ENCODE data around the gene TTR. TPM values are rescaled to one million over a fixed set of nuclear protein-coding genes. Genes with fewer than 3 reads are reported as not detected.

TTR gene
- total and polyA plus RNA-seq, 2 of the 13 experiments (the other 11 are each of a cell fraction or from before 2014, with no cell fraction given), result 91.3 to 496 TPM

- no peak for FAIRE-seq
- intact Hi-C loops (cut with micrococcal nuclease; ENCODE audit: unreplicated experiment), result loop anchor here (10.0 kb wide), 1 partner anchor 87 kb away; the partner anchor contains the start of gene B4GALT6
- POLR2A ChIA-PET, result interaction anchor here (1.1 to 2.8 kb wide), 2 partner anchors 8 to 11 kb away, joined by 3 to 15 read pairs; no protein-coding TSS in a partner anchor
- H3K79me2 ChIP-seq (ENCODE audit: insufficient read depth, low read length), result no peaks in the 10 kb centered on the region
- H2AFZ ChIP-seq (ENCODE audit: low read length), result no peak overlapping the region
- H4K20me1 ChIP-seq (ENCODE audit: insufficient read depth, low read length), result no peaks in the 10 kb centered on the region
- no peaks in the 10 kb centered on the region for H3K27me3 ChIP-seq (ENCODE audit: control insufficient read depth in 1 of 2, insufficient read depth in 2 of 2, low read length in 2 of 2)
- DNase-seq (ENCODE audit: low spot score), result no peak
- TF ChIP-seq SOX5 (CRISPR knock-in tag; IDR thresholded peaks at IDR 0.05; ENCODE audit: borderline replicate concordance), result no peak
- TF ChIP-seq CREM (IDR thresholded peaks at IDR 0.05), result no peak
- TF ChIP-seq CREM (CRISPR knock-in tag; IDR thresholded peaks at IDR 0.05), result no peak
- no peak for TF ChIP-seq ZNF749 (CRISPR knock-in tag; IDR thresholded peaks at IDR 0.05; ENCODE audit: borderline replicate concordance)
- no peak for TF ChIP-seq SMAD3 (CRISPR knock-in tag; IDR thresholded peaks at IDR 0.05)
- no peak for TF ChIP-seq RAD51 (IDR thresholded peaks at IDR 0.05; ENCODE audit: borderline replicate concordance)
- TF ChIP-seq STAG1 (CRISPR knock-in tag; IDR thresholded peaks at IDR 0.05), result no peak
- TF ChIP-seq ZSCAN29 (CRISPR knock-in tag; conservative IDR thresholded peaks at IDR 0.05), result no peak
- no peak for TF ChIP-seq IRF1 (CRISPR knock-in tag; IDR thresholded peaks at IDR 0.05; ENCODE audit: low read depth)
- TF ChIP-seq ZNF263 (CRISPR knock-in tag; IDR thresholded peaks at IDR 0.05), result no peak
- TF ChIP-seq XRCC5 (optimal IDR thresholded peaks at IDR 0.05; ENCODE audit: low read length), result no peak
- TF ChIP-seq ZC3H4 (CRISPR knock-in tag; IDR thresholded peaks at IDR 0.05; ENCODE audit: borderline replicate concordance), result no peak
- no peak for TF ChIP-seq ZNF563 (CRISPR knock-in tag; IDR thresholded peaks at IDR 0.05)
- TF ChIP-seq ZNF737 (CRISPR knock-in tag; IDR thresholded peaks at IDR 0.05; ENCODE audit: borderline replicate concordance), result no peak
- no peak for TF ChIP-seq SALL1 (CRISPR knock-in tag; IDR thresholded peaks at IDR 0.05)
- TF ChIP-seq ZNF770 (CRISPR knock-in tag; IDR thresholded peaks at IDR 0.05), result no peak
- TF ChIP-seq ZNF232 (CRISPR knock-in tag; IDR thresholded peaks at IDR 0.05; ENCODE audit: borderline replicate concordance), result no peak
- TF ChIP-seq RFX3 (CRISPR knock-in tag; IDR thresholded peaks at IDR 0.05), result no peak
- no peak for TF ChIP-seq CREB1 (IDR thresholded peaks at IDR 0.05)
- TF ChIP-seq CREB1 (CRISPR knock-in tag; IDR thresholded peaks at IDR 0.05), result no peak
- TF ChIP-seq NRL (CRISPR knock-in tag; IDR thresholded peaks at IDR 0.05; ENCODE audit: borderline replicate concordance), result no peak
- BruUV-seq (replicated peaks), result no TSS peak
- no peak overlapping the region for H3K4me3 ChIP-seq (replicated peaks in 1 of 3; ENCODE audit: insufficient read depth in 1 of 3, low read depth in 2 of 3, low read length in 3 of 3)
- ATAC-seq, result no peak
- peaks cover 0 to 37% of the 10 kb centered on the region in 2 experiments; a peak in 2 of 5 replicates for H3K36me3 ChIP-seq (replicated peaks in 1 of 2; ENCODE audit: control insufficient read depth in 1 of 2, insufficient read depth in 2 of 2, low read length in 2 of 2)
- H3K9me3 ChIP-seq (ENCODE audit: low read length), result no peaks in the 10 kb centered on the region
- CTCF ChIA-PET (ENCODE audit: low intra/inter-chr PET ratio, low total read pairs), result no interaction called here
- H3K27ac ChIP-seq (ENCODE audit: extremely low read length, insufficient read depth, low read length), result peak overlapping the region; percentile 0
- in situ Hi-C loops (cut with HindIII; ENCODE audit: extremely low pct_ligation_motif_present, low pct_unique_long_range_greater_than_20kb), result no loop called here
- H3K4me1 ChIP-seq (ENCODE audit: insufficient read depth, low read length), result peaks cover 39% of the 10 kb centered on the region
- H3K4me2 ChIP-seq (ENCODE audit: low read depth, low read length), result no peak overlapping the region
- 96% methylated on average over 13 of the region's 13 CpGs for WGBS (ENCODE audit: low lambda C conversion rate)
- H3K9ac ChIP-seq (ENCODE audit: insufficient read depth, low read depth, low read length), result no peak overlapping the region
Measured at GRCh38 chr18:31598021-31598805, 6.5 kb downstream of the TTR start.

Measured in HepG2 (cell line).